ENCODE measurements around the gene TFAP2D. TPM values are rescaled to one million over a fixed set of nuclear protein-coding genes. Genes with fewer than 3 reads are reported as not detected.

The TFAP2D gene
- total and polyA plus RNA-seq, 12 donors, result not detected

GRCh38 chr6:50689210-50689609 is 24.1 kb upstream of the TFAP2D start:
- no peaks in the 10 kb centered on the region for H3K36me3 ChIP-seq
- DNase-seq, result no peak
- H3K9me3 ChIP-seq, result no peaks in the 10 kb centered on the region
- no peak for TF ChIP-seq CTCF (IDR thresholded peaks at IDR 0.05)
- no peak for ATAC-seq
- H3K4me1 ChIP-seq, result no peaks in the 10 kb centered on the region
- H3K4me3 ChIP-seq, result no peak overlapping the region
- intact Hi-C loops (cut with DNase I), result no loop called here
- no peak overlapping the region for H3K27ac ChIP-seq
- H3K27me3 ChIP-seq, result no peaks in the 10 kb centered on the region
- 79 to 88% methylated on average over 3 of the region's 3 CpGs for WGBS, 2 donors

- 66 to 72% methylated on average over 4 of the region's 4 CpGs for WGBS, 2 donors
- Histone ChIP-seq H3K27ac (no peak overlapping the region), H3K27me3 (no peaks in the 10 kb centered on the region), H3K4me1 (no peaks in the 10 kb centered on the region), H3K9me3 (no peaks in the 10 kb centered on the region), H3K4me3 (no peak overlapping the region), H3K36me3 (no peaks in the 10 kb centered on the region)
- ATAC-seq (no peak), DNase-seq (no peak)
- no peak for TF ChIP-seq CTCF (IDR thresholded peaks at IDR 0.05)
- intact Hi-C loops (cut with DNase I), result no loop called here
These were observed 21.4 kb upstream of the TFAP2D start for GRCh38 chr6:50691814-50692495.

- Histone ChIP-seq H3K9me3 (peaks cover 0 to 3% (median 0%) of the 10 kb centered on the region in 11 donors), H3K27ac (no peak overlapping the region), H3K4me1 (no peaks in the 10 kb centered on the region), H3K36me3 (no peaks in the 10 kb centered on the region), H3K4me3 (no peak overlapping the region), H3K27me3 (peaks cover 0 to 14% (median 0%) of the 10 kb centered on the region in 7 donors)
- DNase-seq, result no peak
- no peak for TF ChIP-seq CTCF (IDR thresholded peaks at IDR 0.05)
- no peak for ATAC-seq
- intact Hi-C loops (cut with DNase I), result loop anchor here in 1 of 10 donors (5.0 kb wide), 1 partner anchor 1524 kb away; no protein-coding TSS in a partner anchor
These were observed 14.8 kb upstream of the TFAP2D start for GRCh38 chr6:50698546-50698945.

- no peak for TF ChIP-seq CTCF (IDR thresholded peaks at IDR 0.05)
- Histone ChIP-seq H3K9me3 (peaks cover 0 to 3% (median 0%) of the 10 kb centered on the region in 11 donors), H3K4me1 (no peaks in the 10 kb centered on the region), H3K27ac (no peak overlapping the region), H3K4me3 (no peak overlapping the region), H3K36me3 (no peaks in the 10 kb centered on the region), H3K27me3 (peaks cover 0 to 19% (median 3%) of the 10 kb centered on the region in 7 donors)
- intact Hi-C loops (cut with DNase I), result loop anchor here in 1 of 10 donors (5.0 kb wide), 1 partner anchor 1523 kb away; no protein-coding TSS in a partner anchor
- WGBS, 2 donors, result 20 to 21% methylated on average over 11 of the region's 11 CpGs
- DNase-seq, result no peak
- no peak for ATAC-seq
These were observed 14.1 kb upstream of the TFAP2D start for GRCh38 chr6:50699051-50699775.
